OCI-LY1 (cell line): ENCODE results near the gene CDC42BPA.

Experiments used
- H2AFZ ChIP-seq: fragments of 200-600 bp; sonication (generic), shearing (Covaris generic); 2 replicates; pipeline ENCODE4 v1.6.0; 2014; ENCODE audit warnings: antibody characterized with exemption, mild to moderate bottlenecking, low read length
- H3F3A ChIP-seq: fragments of 200-600 bp; sonication (generic), shearing (Covaris generic); 2 replicates; pipeline ENCODE4 v1.6.0; 2014; ENCODE audit warnings: mild to moderate bottlenecking, antibody characterized with exemption, low read length, moderate library complexity; ENCODE audit not compliant: insufficient read depth
- H3K27ac ChIP-seq: fragments of 200-600 bp; sonication (generic); 2 replicates; pipeline ENCODE4 v1.5.1; 2014; ENCODE audit warnings: low read length, mixed run types, mild to moderate bottlenecking, low read depth; ENCODE audit not compliant: poor library complexity, severe bottlenecking
- H3K27me3 ChIP-seq: fragments of 200-600 bp; sonication (generic); 2 replicates; pipeline ENCODE4 v1.6.0; 2014; ENCODE audit warnings: antibody characterized with exemption, mild to moderate bottlenecking, low read length, moderate library complexity; ENCODE audit not compliant: insufficient read depth
- H3K36me3 ChIP-seq: fragments of 200-600 bp; sonication (generic); 2 replicates; pipeline ENCODE4 v1.6.1; 2014; ENCODE audit warnings: mild to moderate bottlenecking, antibody characterized with exemption, low read length, moderate library complexity, mixed read lengths; ENCODE audit not compliant: insufficient read depth
- H3K4me1 ChIP-seq: fragments of 200-600 bp; sonication (generic); 2 replicates; pipeline ENCODE4 v1.5.1; 2014; ENCODE audit warnings: mild to moderate bottlenecking, low read length, moderate library complexity; ENCODE audit not compliant: insufficient read depth, severe bottlenecking
- H3K4me2 ChIP-seq: fragments of 200-600 bp; sonication (generic), shearing (Covaris generic); 2 replicates; pipeline ENCODE4 v1.6.1; 2014; ENCODE audit warnings: low read length
- H3K4me3 ChIP-seq: fragments of 200-600 bp; sonication (generic); 2 replicates; pipeline ENCODE4 v1.5.1; 2014; ENCODE audit warnings: low read length, low read depth, mild to moderate bottlenecking, mixed read lengths; ENCODE audit not compliant: poor library complexity, severe bottlenecking
- H3K79me2 ChIP-seq: fragments of 200-600 bp; shearing (Covaris generic); 2 replicates; pipeline ENCODE4 v1.6.1; 2016; ENCODE audit warnings: mixed run types, low read length, mixed read lengths; ENCODE audit not compliant: insufficient read depth
- H3K9ac ChIP-seq: fragments of 200-600 bp; sonication (generic), shearing (Covaris generic); 2 replicates; pipeline ENCODE4 v1.6.1; 2014; ENCODE audit warnings: mild to moderate bottlenecking, low read length, mixed read lengths
- H3K9me2 ChIP-seq: fragments of 200-600 bp; sonication (generic), shearing (Covaris generic); 2 replicates; pipeline ENCODE4 v1.6.1; 2014; ENCODE audit warnings: low read depth, mild to moderate bottlenecking, low read length, mixed read lengths
- H3K9me3 ChIP-seq: fragments of 200-600 bp; shearing (Covaris generic); 2 replicates; pipeline ENCODE4 v1.6.1; 2014; ENCODE audit warnings: low read length, mixed read lengths
- H4K20me1 ChIP-seq: fragments of 200-600 bp; sonication (generic), shearing (Covaris generic); 2 replicates; pipeline ENCODE4 v1.6.0; 2016; ENCODE audit warnings: mild to moderate bottlenecking, low read length; ENCODE audit not compliant: insufficient read depth
- EZH2 ChIP-seq: fragments of 200-600 bp; sonication (generic), shearing (Covaris generic); IDR thresholded peaks from 2 replicates; pipeline ENCODE4 v1.8.0; 2017; ENCODE audit warnings: borderline replicate concordance, mixed run types, mild to moderate bottlenecking, antibody characterized with exemption, low read length, moderate library complexity, mixed read lengths
- TF ChIP-seq, protein P1 (sequence below): fragments of 200-600 bp; sonication (generic), shearing (Covaris generic); IDR thresholded peaks from 2 replicates; pipeline ENCODE4 v1.5.1; 2017; ENCODE audit warnings: mild to moderate bottlenecking, antibody characterized with exemption, low read length, moderate library complexity, mixed read lengths

Gene CDC42BPA

DNA sequence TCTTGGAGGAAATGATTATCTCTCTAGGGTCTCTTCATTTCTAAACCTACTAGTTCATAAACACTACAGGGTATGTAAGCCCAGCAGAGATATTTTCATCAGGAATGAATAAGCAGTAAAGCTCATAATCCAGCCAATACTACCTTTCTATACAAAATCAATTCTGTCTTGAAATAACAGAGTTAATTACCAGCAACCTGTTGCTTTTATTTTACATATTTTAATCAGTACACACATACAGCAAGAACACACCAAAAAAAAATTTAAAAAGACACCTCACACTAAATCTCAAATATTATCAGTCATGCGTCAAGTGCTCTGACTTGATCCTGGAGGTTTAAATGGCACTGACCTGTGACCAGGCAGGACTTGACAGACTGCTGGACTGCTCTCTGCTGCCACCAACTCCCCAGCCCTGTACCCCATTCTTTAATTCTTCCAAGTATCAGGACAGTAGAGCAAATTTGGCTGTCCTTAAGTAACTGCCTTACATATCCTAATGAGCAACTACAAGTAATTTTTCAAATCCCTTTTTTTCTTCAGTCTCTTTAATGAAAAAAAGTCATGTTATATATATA lies 98.5 kb downstream of the CDC42BPA start:
- H3F3A ChIP-seq, result no peaks in the 10 kb centered on the region
- H3K9me2 ChIP-seq, result no peaks in the 10 kb centered on the region
- H3K9me3 ChIP-seq, result no peaks in the 10 kb centered on the region
- H3K27me3 ChIP-seq, result no peaks in the 10 kb centered on the region
- H3K79me2 ChIP-seq, result no peaks in the 10 kb centered on the region
- no peaks in the 10 kb centered on the region for H3K4me1 ChIP-seq
- no peak overlapping the region for H3K9ac ChIP-seq
- no peak overlapping the region for H2AFZ ChIP-seq
- no peaks in the 10 kb centered on the region for H4K20me1 ChIP-seq
- no peaks in the 10 kb centered on the region for H3K36me3 ChIP-seq
- H3K4me3 ChIP-seq, result no peak overlapping the region
- no peak overlapping the region for H3K27ac ChIP-seq
- no peak for TF ChIP-seq EZH2
- TF ChIP-seq, protein P1, sequence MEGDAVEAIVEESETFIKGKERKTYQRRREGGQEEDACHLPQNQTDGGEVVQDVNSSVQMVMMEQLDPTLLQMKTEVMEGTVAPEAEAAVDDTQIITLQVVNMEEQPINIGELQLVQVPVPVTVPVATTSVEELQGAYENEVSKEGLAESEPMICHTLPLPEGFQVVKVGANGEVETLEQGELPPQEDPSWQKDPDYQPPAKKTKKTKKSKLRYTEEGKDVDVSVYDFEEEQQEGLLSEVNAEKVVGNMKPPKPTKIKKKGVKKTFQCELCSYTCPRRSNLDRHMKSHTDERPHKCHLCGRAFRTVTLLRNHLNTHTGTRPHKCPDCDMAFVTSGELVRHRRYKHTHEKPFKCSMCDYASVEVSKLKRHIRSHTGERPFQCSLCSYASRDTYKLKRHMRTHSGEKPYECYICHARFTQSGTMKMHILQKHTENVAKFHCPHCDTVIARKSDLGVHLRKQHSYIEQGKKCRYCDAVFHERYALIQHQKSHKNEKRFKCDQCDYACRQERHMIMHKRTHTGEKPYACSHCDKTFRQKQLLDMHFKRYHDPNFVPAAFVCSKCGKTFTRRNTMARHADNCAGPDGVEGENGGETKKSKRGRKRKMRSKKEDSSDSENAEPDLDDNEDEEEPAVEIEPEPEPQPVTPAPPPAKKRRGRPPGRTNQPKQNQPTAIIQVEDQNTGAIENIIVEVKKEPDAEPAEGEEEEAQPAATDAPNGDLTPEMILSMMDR, result no peak
- no peak overlapping the region for H3K4me2 ChIP-seq

GRCh38 chr1:227218870-227219573 lies 99.3 kb downstream of the CDC42BPA start:
- H3K4me2 ChIP-seq, result no peak overlapping the region
- no peaks in the 10 kb centered on the region for H3F3A ChIP-seq
- no peak overlapping the region for H3K4me3 ChIP-seq
- no peaks in the 10 kb centered on the region for H3K36me3 ChIP-seq
- no peaks in the 10 kb centered on the region for H3K27me3 ChIP-seq
- H3K4me1 ChIP-seq, result no peaks in the 10 kb centered on the region
- no peak overlapping the region for H2AFZ ChIP-seq
- no peaks in the 10 kb centered on the region for H3K79me2 ChIP-seq
- TF ChIP-seq EZH2, result no peak
- TF ChIP-seq, protein P1, result no peak
- no peak overlapping the region for H3K9ac ChIP-seq
- H4K20me1 ChIP-seq, result no peaks in the 10 kb centered on the region
- H3K9me2 ChIP-seq, result no peaks in the 10 kb centered on the region
- no peak overlapping the region for H3K27ac ChIP-seq
- H3K9me3 ChIP-seq, result no peaks in the 10 kb centered on the region

DNA sequence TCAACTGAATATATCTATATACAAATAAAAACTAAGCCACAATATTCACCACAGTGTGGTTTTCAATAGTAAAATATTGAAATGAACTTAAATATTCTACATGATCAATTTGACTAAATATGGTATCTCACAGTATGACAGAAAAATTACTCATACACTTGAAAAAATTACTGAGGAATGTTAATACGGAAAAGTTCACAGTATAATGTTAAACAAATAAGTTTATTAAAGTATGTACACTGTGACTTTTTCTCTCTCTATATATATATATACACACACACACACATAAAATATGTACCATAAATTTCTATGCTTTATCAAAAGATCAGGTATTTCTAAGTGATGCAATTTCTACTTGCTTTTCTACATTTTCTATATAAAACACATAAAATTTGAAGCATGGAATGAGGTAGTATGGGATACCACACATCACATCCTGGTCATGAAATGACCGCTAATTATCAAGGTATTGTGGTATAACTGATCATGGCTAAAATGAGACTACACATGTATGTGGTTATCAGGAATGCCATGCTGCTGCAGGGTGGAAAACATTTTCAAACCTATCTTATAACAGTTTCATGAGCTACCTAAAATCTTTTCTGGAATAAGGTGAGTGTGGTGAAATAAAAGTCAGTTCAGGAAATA lies 102.3 kb downstream of the CDC42BPA start:
- Histone ChIP-seq H3K27me3 (no peaks in the 10 kb centered on the region), H3K9ac (no peak overlapping the region), H2AFZ (no peak overlapping the region), H3K27ac (no peak overlapping the region), H3K4me3 (no peak overlapping the region), H3F3A (no peaks in the 10 kb centered on the region), H3K36me3 (no peaks in the 10 kb centered on the region), H3K4me2 (no peak overlapping the region), H3K79me2 (no peaks in the 10 kb centered on the region), H3K4me1 (no peaks in the 10 kb centered on the region), H4K20me1 (no peaks in the 10 kb centered on the region), H3K9me3 (no peaks in the 10 kb centered on the region), H3K9me2 (no peaks in the 10 kb centered on the region)
- TF ChIP-seq EZH2, result no peak
- TF ChIP-seq, protein P1, result no peak
